ENCODE results near the gene CAND1.

The CAND1 gene

GRCh38 chr12:67344979-67345710, 76.0 kb downstream of the CAND1 start:
- no peak for DNase-seq (ENCODE audit: low read depth)

GRCh38 chr12:67348683-67349082, 79.5 kb downstream of the CAND1 start:
- DNase-seq (ENCODE audit: low read depth): no peak

- DNase-seq (ENCODE audit: low read depth): no peak
Observed at GRCh38 chr12:67352682-67353081, 83.5 kb downstream of the CAND1 start.

- DNase-seq (ENCODE audit: low read depth): no peak
Observed at GRCh38 chr12:67354322-67354721, 85.2 kb downstream of the CAND1 start.

- no peak for DNase-seq (ENCODE audit: low read depth)
Observed at GRCh38 chr12:67354966-67355365, 85.8 kb downstream of the CAND1 start.

- DNase-seq (ENCODE audit: low read depth): no peak
Observed at GRCh38 chr12:67355428-67356379, 86.5 kb downstream of the CAND1 start.

GRCh38 chr12:67356380-67356774, 87.2 kb downstream of the CAND1 start:
- no peak for DNase-seq (ENCODE audit: low read depth)

- DNase-seq (ENCODE audit: low read depth): no peak
Observed at GRCh38 chr12:67357376-67358125, 88.4 kb downstream of the CAND1 start.

GRCh38 chr12:67358781-67359338, 89.7 kb downstream of the CAND1 start:
- no peak for DNase-seq (ENCODE audit: low read depth)

GRCh38 chr12:67362526-67362925, 93.4 kb downstream of the CAND1 start:
- no peak for DNase-seq (ENCODE audit: low read depth)

- DNase-seq (ENCODE audit: low read depth): no peak
Observed at GRCh38 chr12:67364228-67364627, 95.1 kb downstream of the CAND1 start.

GRCh38 chr12:67365131-67365530, 96.0 kb downstream of the CAND1 start:
- no peak for DNase-seq (ENCODE audit: low read depth)

- DNase-seq (ENCODE audit: low read depth): no peak
Observed at GRCh38 chr12:67367843-67368242, 98.7 kb downstream of the CAND1 start.

Measured in activated T-cell treated with anti-CD3 and anti-CD28 coated beads for 48 hours (primary cell).